Fibroblast of skin of abdomen (primary cell): ENCODE results near the gene NFIC.
"Not testable (repeated sequence)": the region's sequence is repeated elsewhere in the genome, so short reads cannot be mapped to it uniquely, and the experiment has no call there.

Experiments
- DNase-seq: peaks from one replicate; pipeline ENCODE4 v3.0.0-alpha.2; 2013

The NFIC gene

DNA sequence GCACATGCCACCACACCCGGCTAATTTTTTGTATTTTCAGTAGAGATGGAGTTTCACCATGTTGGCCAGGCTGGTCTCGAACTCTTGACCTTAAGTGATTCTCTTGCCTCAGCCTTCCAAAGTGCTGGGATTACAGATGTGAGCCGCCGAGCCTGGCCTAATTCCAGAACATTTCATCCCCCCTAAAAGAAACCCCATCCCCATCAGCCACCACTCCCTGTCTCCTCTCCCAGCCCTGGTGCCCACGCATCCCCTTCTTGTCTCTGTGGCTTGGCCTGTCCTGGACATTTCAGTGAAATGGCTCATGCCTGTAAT, 63.9 kb downstream of the NFIC start:
- DNase-seq = not testable (repeated sequence)

- DNase-seq = no peak
Observed at GRCh38 chr19:3431760-3432397, 65.5 kb downstream of the NFIC start.

DNA sequence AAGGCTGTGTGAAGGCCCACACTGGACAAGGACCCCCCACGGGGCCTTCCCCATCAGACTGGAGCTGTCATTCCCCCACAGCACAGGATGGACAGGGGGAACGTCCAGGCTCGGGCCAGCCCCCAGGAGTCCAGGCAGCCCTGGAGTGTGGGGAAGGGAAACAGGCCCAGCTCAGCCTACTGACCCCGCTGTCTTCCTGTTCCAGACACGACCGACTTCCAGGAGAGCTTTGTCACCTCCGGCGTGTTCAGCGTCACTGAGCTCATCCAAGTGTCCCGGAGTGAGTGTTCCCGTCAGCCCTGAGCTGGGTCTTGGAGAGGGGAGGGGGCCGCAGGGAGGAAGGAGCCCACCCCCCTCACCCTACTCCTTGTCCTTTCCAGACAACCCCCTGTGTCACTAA, 66.9 kb downstream of the NFIC start:
- DNase-seq = no peak

DNA sequence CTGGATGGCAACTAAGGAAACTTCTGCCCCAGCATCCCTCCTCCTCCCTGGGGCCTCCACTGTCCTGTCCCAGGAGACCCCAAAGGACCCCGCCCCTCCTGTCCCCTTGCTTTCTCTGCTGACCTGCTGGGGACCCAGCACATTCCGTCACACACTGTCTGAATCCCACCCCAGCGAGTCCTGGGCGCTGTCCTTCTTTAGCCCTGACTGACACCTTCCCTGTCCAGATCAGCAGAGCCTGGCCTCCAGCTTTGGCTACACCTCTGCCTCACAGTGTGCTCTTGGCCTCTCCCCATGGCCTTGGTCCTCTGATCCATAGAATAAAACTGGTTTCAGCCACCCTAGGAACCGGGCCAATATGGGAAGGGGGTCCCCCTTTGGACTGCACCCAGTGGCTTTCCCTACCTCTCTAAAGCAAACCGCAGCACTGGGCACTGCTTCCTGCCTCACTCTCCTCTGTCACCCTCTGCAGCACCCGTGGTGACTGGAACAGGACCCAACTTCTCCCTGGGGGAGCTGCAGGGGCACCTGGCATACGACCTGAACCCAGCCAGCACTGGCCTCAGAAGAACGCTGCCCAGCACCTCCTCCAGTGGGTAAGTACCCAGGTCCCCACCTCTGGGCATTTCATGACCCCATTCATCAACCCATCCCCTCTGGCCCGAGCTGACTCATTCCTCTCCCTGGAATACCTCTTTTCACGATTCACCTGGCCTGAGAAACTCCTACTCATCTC, 67.6 kb downstream of the NFIC start:
- DNase-seq = no peak

DNA sequence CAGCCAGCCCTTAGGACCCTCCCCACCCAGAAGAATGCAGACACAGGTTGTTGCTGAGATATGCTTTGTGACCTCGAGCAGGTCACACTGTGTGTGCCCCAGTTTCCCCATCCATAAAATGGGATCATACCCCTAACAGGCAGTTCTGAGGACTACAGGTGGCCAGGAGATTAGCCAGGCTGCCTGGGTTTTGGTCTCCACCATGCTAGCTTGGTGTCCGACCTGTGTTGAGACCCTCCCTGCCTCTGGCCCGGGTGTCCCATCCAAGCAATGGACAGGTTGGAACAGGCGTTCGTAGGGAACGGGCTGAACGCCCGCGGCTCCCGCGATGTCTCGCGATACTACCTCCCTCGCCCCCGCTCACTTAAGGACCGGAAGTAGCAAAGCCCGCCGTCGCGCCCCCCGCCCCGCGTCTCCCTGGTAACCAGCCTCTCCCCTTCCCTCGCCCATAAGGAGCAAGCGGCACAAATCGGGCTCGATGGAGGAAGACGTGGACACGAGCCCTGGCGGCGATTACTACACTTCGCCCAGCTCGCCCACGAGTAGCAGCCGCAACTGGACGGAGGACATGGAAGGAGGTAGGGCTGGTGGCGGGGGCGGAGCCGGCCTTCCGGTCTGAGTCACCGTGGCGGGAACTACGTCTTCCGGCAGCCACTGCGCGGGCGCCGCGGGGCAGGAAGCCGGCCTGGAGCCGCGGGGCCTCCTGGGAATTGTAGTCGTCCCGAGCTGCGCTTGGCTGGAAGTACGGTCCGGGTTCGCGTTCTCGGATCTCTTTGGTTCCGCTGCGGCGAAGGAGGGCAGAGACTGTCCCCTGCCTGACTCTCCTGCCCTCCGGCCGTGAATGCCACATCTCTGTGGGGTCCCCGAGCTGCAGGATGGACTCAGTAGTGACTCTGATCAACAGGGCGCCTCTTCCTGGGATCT, 68.5 kb downstream of the NFIC start:
- DNase-seq = peak; percentile 95

GRCh38 chr19:3440082-3440481, 73.7 kb downstream of the NFIC start:
- no peak for DNase-seq

DNA sequence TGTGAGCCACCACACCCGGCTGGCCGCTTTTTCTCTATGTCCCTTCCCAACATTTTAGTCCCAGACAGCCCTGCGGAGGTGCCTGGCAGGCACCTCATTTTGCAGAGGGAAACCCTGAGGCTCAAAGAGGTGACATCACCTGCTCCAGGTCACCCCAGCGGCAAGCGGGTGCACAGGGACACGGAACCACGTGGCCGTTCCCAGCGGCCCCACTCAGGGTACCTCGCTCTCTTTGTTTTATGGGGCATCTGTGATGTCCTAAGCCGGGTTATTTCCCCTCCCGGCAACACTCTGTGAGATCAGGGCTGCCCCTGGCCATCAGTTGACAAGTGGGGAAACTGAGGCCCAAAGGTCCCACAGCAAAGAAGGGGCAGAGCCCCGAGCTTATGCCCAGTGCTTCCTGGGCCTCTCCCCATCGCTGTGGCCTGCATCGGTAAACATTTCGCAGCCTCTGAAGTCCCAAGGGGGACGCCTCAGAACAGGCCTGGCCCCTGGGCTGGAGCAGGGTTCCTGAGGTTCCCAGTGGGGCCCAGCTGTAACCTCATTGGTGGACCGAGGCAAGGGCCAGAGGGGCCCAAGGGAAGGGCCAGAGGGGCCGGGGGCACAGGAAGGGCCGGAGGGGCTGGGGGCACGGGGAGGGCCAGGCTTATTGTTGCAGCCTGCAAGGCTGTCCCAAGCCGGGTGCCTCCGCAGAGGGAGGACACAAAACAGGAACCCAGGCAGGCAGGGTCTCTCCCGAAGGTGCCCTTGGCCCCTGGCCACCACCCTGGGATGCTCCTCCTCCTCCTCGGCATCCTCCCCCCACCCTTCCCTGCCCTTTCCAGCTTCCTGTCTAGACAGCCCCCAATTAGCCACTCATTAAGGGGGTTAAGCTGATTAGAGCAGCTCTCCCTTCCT, 75.0 kb downstream of the NFIC start:
- no peak for DNase-seq

GRCh38 chr19:3441986-3442329, 75.6 kb downstream of the NFIC start:
- no peak for DNase-seq

- no peak for DNase-seq
Observed at GRCh38 chr19:3442487-3443071, 76.2 kb downstream of the NFIC start.

- peak; percentile 20 for DNase-seq
Observed at GRCh38 chr19:3443840-3444694, 77.7 kb downstream of the NFIC start.

DNA sequence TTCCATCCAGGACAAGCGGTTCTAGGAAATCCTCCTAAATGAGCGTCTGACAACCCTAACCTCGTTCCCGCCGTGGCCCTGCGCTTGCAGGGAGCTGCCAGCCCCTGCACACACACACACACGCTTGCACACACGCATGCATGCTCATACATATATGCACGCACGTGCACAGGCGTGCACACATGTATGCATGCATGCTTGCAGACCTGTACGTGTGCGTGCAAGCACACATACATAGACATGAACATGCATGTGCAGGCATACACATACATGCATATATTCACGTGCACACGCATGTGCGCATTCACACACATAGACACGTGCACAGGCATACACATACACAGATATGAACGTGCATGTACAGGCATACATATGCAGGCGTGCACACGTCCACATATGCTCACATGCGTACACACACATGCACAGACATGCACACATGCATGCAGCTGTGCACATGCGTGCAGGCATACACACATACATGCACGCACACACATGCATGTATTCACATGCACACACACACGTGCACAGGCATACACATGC, 78.4 kb downstream of the NFIC start:
- no peak for DNase-seq

DNA sequence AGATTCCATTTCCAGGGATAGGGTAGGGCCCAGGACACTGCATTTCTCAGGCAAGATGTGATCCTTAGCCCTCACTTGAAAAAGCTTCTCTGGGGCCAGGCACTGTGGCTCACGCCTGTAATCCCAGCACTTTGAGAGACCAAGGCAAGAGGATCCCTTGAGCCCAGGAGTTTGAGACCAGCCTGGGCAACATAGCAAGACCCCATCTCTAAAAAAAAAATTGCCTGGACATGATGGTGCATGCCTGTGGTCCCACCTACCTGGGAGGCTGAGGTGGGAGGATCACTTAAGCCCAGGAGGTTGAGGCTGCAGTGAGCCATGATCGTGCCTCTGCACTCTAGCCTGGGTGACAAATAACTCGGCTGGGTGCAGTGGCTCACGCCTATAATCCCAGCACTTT, 80.3 kb downstream of the NFIC start:
- not testable (repeated sequence) for DNase-seq

- DNase-seq = no peak
Observed at GRCh38 chr19:3448616-3449334, 82.4 kb downstream of the NFIC start.

GRCh38 chr19:3450796-3451411, 84.5 kb downstream of the NFIC start:
- DNase-seq = peak; percentile 100

DNA sequence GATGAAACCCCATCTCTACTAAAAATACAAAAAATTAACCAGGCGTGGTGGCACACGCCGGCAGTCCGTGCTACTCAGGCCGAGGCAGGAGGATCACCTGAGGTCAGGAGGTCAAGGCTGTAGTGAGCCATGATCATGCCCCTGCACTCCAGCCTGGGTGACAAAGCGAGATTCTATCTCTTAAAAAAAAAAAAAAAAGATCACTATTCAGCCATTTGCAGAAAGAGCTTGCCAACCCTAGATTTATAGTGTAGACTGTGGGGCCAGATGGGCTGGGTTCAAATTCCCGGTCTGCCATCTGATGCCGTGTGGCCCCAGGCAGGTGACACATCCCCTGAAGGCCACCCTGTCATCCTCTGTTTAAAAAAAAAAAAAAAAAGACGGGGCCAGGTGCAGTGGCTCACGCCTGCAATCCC, 85.1 kb downstream of the NFIC start:
- no peak for DNase-seq

DNA sequence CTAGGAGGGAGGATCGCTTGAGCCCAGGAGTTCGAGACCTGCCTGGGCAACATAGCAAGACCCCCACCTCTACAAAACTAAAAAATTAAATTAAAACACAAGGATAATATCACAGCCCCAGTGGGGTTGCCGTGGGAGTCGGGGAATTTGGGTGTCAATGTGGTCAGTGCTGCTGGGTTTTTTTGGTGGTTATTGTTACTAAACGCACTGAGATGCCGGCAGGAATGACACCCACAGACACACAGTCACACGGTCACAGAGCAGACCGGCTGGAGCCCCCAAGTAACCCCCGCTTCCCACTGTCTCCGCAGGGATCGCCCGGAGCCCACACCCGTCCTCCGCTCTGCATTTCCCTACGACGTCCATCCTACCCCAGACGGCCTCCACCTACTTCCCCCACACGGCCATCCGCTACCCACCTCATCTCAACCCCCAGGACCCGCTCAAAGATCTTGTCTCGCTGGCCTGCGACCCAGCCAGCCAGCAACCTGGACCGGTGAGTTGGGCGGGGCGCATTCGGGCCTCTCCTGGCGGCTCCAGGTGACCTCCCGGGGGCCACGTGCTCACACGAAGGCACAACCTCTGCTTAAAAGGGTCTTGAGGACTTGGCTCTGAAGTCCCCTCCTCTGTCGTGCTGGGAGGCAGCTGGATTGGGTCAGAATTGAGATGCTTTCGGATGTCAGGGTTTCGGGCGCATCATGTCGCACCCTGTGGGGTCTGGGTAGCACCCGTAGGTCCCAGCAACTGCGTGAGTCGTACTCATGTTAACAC, 86.0 kb downstream of the NFIC start:
- DNase-seq = no peak

GRCh38 chr19:3452942-3453214, 86.5 kb downstream of the NFIC start:
- DNase-seq = not testable (repeated sequence)

DNA sequence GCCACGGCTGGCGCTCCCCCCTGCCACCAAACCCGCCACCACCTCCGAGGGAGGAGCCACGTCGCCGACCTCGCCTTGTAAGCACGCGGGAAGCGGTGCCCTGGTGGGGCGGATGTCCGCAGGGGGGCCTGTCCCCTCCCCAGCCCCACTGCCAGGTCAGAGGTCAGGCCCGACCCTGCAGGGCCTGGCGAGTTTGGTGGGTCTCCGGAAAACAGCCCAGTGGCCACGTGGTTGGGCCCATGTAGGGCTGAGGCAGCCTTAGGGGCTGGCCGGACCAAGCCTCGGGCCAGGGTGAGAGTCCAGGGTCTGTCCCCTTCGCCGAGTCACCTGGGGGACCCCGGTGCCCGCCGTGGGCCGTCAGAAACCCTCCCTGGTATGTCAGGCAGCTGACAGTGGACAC, 87.5 kb downstream of the NFIC start:
- DNase-seq = no peak
